ENCODE measurements around the gene SCYL1.
A peak's percentile ranks its signal among the peaks of the same experiment; 100 is the strongest.

DNA sequence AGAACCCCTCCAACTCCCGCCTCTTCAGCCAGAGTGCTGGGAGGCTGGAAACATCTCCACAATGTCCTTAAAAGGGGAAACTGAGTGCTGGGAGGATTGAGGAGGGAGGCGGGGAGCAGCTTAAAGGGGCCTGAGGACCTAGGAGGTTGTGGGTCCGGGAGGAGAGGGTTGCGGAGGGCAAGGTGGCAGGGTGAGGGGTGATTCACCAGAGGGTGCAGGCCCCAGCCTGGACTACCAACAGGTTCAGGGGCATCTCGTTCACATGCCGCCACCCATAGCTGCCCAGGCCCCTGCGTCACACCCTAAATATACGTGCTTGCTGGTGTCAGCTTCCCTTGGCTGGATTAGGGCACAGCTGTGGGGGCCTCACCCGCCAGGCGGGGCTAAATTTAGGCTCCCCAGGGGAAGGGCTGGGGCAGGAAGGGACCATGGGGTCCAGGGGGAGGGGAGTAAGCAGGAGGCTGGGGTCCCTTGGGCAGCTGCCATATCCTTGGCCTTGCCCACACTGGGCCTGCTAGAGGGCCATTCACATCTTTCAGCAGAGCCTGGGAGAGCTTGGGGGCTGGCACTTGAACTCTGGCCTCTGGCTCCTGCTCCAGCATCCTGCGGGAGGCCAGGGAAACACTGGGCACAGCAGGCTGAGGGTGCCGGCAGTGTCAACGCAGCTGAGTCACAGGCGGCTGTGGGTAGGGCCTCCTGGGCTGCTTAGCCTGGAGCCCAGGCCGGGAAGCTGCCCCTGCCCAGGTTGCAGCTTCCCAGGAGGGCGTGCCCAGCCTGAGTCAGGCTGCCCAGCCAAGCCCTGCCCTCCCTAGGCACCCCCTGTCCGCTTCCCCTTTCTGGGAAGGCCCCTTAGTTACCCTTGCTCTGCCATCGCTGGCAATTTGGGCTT is 52.2 kb downstream of the SCYL1 start:
- TF ChIP-seq CTCF (IDR thresholded peaks at IDR 0.05) = no peak
- TF ChIP-seq POLR2AphosphoS5 (IDR thresholded peaks at IDR 0.05) = peak; percentile 49 to 68
- TF ChIP-seq POLR2A (IDR thresholded peaks at IDR 0.05) = peak in 2 of 4 donors; percentile 31 to 73
